ENCODE results near the gene MTHFD2L.

- TF ChIP-seq POLR2AphosphoS5 (IDR thresholded peaks at IDR 0.05; ENCODE audit: insufficient read depth in 1 of 2, low read depth in 1 of 2) (no peak), CTCF (IDR thresholded peaks at IDR 0.05) (no peak)
These were observed 120.6 kb downstream of the MTHFD2L start for GRCh38 chr4:74278490-74278889.
